GM12878 (cell line): Measurements from ENCODE around the gene LIPF. TPM values are rescaled to one million over a fixed set of nuclear protein-coding genes. Genes with fewer than 3 reads are reported as not detected.

Source experiments
- ATAC-seq: fragments of 200-7000 bp; cut with Tn5 transposase; 3 replicates; pipeline ENCODE4 v1.9.1; 2020; ENCODE audit warnings: mild to moderate bottlenecking, moderate library complexity
- BruUV-seq: library from RNA; stranded (reverse); fragments of 400-500 nt; replicated peaks from 2 replicates; lab custom pipeline; 2021; lab: Mats Ljungman, UMichigan
- CTCF ChIA-PET: fragments of 300-600 bp; sonication (Branson Sonifier 250); formaldehyde crosslinking; extraction: SDS; loops from one replicate; lab custom pipeline; 2021; ENCODE audit warnings: inconsistent platforms; lab: Yijun Ruan, JAX
- POLR2A ChIA-PET: fragments of 350-600 bp; formaldehyde crosslinking; extraction: SDS; loops from one replicate; lab custom pipeline; 2021; ENCODE audit warnings: inconsistent platforms; lab: Charles Lee
- RAD21 ChIA-PET: fragments of 300-600 bp; sonication (Branson Sonifier 250); formaldehyde crosslinking; loops from one replicate; lab custom pipeline; 2023; ENCODE audit warnings: antibody characterized with exemption; ENCODE audit not compliant: unreplicated experiment; lab: Charles Lee
- SMC1A ChIA-PET: fragments of 300-600 bp; sonication (Branson Sonifier 250); formaldehyde crosslinking; loops from one replicate; lab custom pipeline; 2023; ENCODE audit not compliant: unreplicated experiment, uncharacterized antibody; lab: Charles Lee
- DNase-seq: peaks from one replicate; pipeline ENCODE4 v3.0.0-alpha.2; 2011; ENCODE audit warnings: low read depth, low spot score
- FAIRE-seq: peaks from 3 replicates; lab custom pipeline; 2011; peaks lifted over from hg19 to GRCh38; lab: Jason Lieb, UNC
- H2AFZ ChIP-seq: 2 replicates; pipeline ENCODE4 v1.6.0; 2011; ENCODE audit warnings: low read depth, low read length, control low read depth; ENCODE audit not compliant: control insufficient read depth
- H3K27ac ChIP-seq: 2 replicates; pipeline ENCODE4 v1.5.1; 2011; ENCODE audit warnings: control low read depth; ENCODE audit not compliant: control insufficient read depth, insufficient read depth
- H3K27me3 ChIP-seq, 2 experiments: replicated peaks in 1 of 2; 2 replicates each; pipeline versions ENCODE4 v1.6.0 to v1.6.1; 2011; ENCODE audit warnings: low read length in 1 of 2; ENCODE audit not compliant: control insufficient read depth in 2 of 2, insufficient read depth in 2 of 2
- H3K36me3 ChIP-seq, 2 experiments: 2 replicates each; pipeline ENCODE4 v1.5.1; 2011; ENCODE audit warnings: low read length in 1 of 2; ENCODE audit not compliant: control insufficient read depth in 2 of 2, insufficient read depth in 2 of 2
- H3K4me1 ChIP-seq: 2 replicates; pipeline ENCODE4 v1.6.1; 2011; ENCODE audit warnings: mild to moderate bottlenecking, low read length, moderate library complexity, mixed read lengths; ENCODE audit not compliant: control insufficient read depth, insufficient read depth
- H3K4me2 ChIP-seq: 2 replicates; pipeline ENCODE4 v1.6.0; 2011; ENCODE audit warnings: control low read depth; ENCODE audit not compliant: control insufficient read depth, insufficient read depth
- H3K4me3 ChIP-seq: fragments of 200-600 bp; sonication (generic); 2 replicates; pipeline ENCODE4 v1.5.1; 2016
- H3K79me2 ChIP-seq: 2 replicates; pipeline ENCODE4 v1.6.0; 2011; ENCODE audit warnings: low read length; ENCODE audit not compliant: control insufficient read depth, insufficient read depth
- H3K9ac ChIP-seq: 2 replicates; pipeline ENCODE4 v1.8.0; 2011; ENCODE audit warnings: low read length, control low read depth, mixed read lengths; ENCODE audit not compliant: control insufficient read depth, insufficient read depth
- H3K9me3 ChIP-seq: replicated peaks from 3 replicates; pipeline ENCODE4 v1.5.1; 2011; ENCODE audit warnings: mild to moderate bottlenecking, low read length; ENCODE audit not compliant: control insufficient read depth, insufficient read depth
- H4K20me1 ChIP-seq: 2 replicates; pipeline ENCODE4 v1.6.0; 2011; ENCODE audit not compliant: control insufficient read depth, insufficient read depth
- BCL11A ChIP-seq: IDR thresholded peaks from 2 replicates; pipeline ENCODE4 v1.6.1; 2011; ENCODE audit warnings: low read depth, low read length
- BMI1 ChIP-seq: fragments of 450-650 bp; IDR thresholded peaks from 2 replicates; pipeline ENCODE4 v1.6.1; 2016; ENCODE audit warnings: mild to moderate bottlenecking, moderate library complexity, borderline replicate concordance
- FOXM1 ChIP-seq: IDR thresholded peaks from 2 replicates; pipeline ENCODE4 v1.6.1; 2012; ENCODE audit warnings: low read depth, mild to moderate bottlenecking, inconsistent platforms, low read length, moderate library complexity
- IRF5 ChIP-seq: fragments of 450-650 bp; IDR thresholded peaks from 2 replicates; pipeline ENCODE4 v1.6.1; 2017; ENCODE audit warnings: borderline replicate concordance
- KDM1A ChIP-seq: fragments of 200-600 bp; sonication (generic); IDR thresholded peaks from 2 replicates; pipeline ENCODE4 v1.6.1; 2016; ENCODE audit warnings: borderline replicate concordance
- MEF2A ChIP-seq: IDR thresholded peaks from 2 replicates; pipeline ENCODE4 v1.6.1; 2011; ENCODE audit warnings: low read depth, mild to moderate bottlenecking, low read length, moderate library complexity; ENCODE audit not compliant: insufficient read depth
- MYC ChIP-seq: IDR thresholded peaks from 2 replicates; pipeline ENCODE4 v1.6.1; 2011; ENCODE audit warnings: mild to moderate bottlenecking, low read length, moderate library complexity, inconsistent platforms; ENCODE audit not compliant: insufficient read depth, insufficient replicate concordance, insufficient read length, severe bottlenecking
- RELB ChIP-seq: fragments of 450-650 bp; IDR thresholded peaks from 2 replicates; pipeline ENCODE4 v1.6.1; 2017; ENCODE audit warnings: low read depth, mild to moderate bottlenecking, moderate library complexity
- SMAD1 ChIP-seq: fragments of 450-650 bp; IDR thresholded peaks from 2 replicates; pipeline ENCODE4 v1.6.1; 2018; ENCODE audit warnings: mild to moderate bottlenecking, low read depth; ENCODE audit not compliant: partially characterized antibody
- TARDBP ChIP-seq: IDR thresholded peaks from 2 replicates; pipeline ENCODE4 v1.6.1; 2016; ENCODE audit warnings: borderline replicate concordance
- in situ Hi-C: fragments of 300-500 bp; cut with MboI; formaldehyde crosslinking; loops from 9 replicates; pipeline ENCODE4 v1.14.3; 2018; ENCODE audit warnings: mixed read lengths
- intact Hi-C: fragments of 100-400 bp; cut with micrococcal nuclease; formaldehyde crosslinking; loops from one replicate; pipeline ENCODE4 v1.14.2; 2022; ENCODE audit not compliant: unreplicated experiment
- polyA plus RNA-seq, 11 experiments: library from polyadenylated mRNA; depleted of rRNA in 4 of 11; unstranded in 6 of 11; stranded (reverse) in 5 of 11; fragments of >200 nt; fragmentation: Nextera tagmentation in 4 of 11; fragmentation: Illumina TruSeq in 1 of 11; extraction: Ambion mirVana in 4 of 11; extraction: Trizol in 1 of 11; gene quantifications; 1 replicate in 1 of 11; 2 replicates in 10 of 11; pipeline versions ENCODE4 v1.2.1 to v1.2.3, GENCODE V29; 2011 to 2016; ENCODE audit warnings: inconsistent platforms in 2 of 11, missing spikeins in 2 of 11, low read depth in 1 of 11
- total RNA-seq, 4 experiments: library from RNA; depleted of rRNA in 3 of 4; stranded (reverse); fragments of >200 nt in 3 of 4; fragmentation: Illumina TruSeq in 1 of 4; extraction: Trizol in 1 of 4; gene quantifications; 2 replicates each; pipeline versions ENCODE4 v1.2.1 to v1.2.3, GENCODE V29; 2013 to 2021
- TF ChIP-seq, protein P1 (sequence below): fragments of 450-650 bp; IDR thresholded peaks from 2 replicates; pipeline ENCODE4 v1.6.1; 2017; ENCODE audit warnings: mild to moderate bottlenecking, low read depth, inconsistent platforms; ENCODE audit not compliant: poor library complexity, severe bottlenecking

Gene LIPF
- total and polyA plus RNA-seq, 10 of the 15 experiments (the other 5 are each of a cell fraction or from before 2014, with no cell fraction given) = not detected

- no peaks in the 10 kb centered on the region for H3K79me2 ChIP-seq
- SMC1A ChIA-PET = interaction anchor here (0.5 to 0.7 kb wide), 2 partner anchors 67 to 150 kb away, joined by 3 read pairs; no protein-coding TSS in a partner anchor
- RAD21 ChIA-PET = no interaction called here
- DNase-seq (no peak), ATAC-seq (no peak), FAIRE-seq (no peak)
- BruUV-seq = no TSS peak
- H3K4me2 ChIP-seq = no peak overlapping the region
- H3K9ac ChIP-seq = no peak overlapping the region
- no peaks in the 10 kb centered on the region for H3K36me3 ChIP-seq
- in situ Hi-C loops = no loop called here
- H4K20me1 ChIP-seq = no peaks in the 10 kb centered on the region
- intact Hi-C loops = no loop called here
- no peak overlapping the region for H3K4me3 ChIP-seq
- POLR2A ChIA-PET = interaction anchor here (0.6 kb wide), 1 partner anchor 25 kb away, joined by 4 read pairs; no protein-coding TSS in a partner anchor
- H3K9me3 ChIP-seq = no peaks in the 10 kb centered on the region
- H3K27ac ChIP-seq = no peak overlapping the region
- no peak overlapping the region for H2AFZ ChIP-seq
- no peaks in the 10 kb centered on the region for H3K4me1 ChIP-seq
- TF ChIP-seq SMAD1 (no peak), MYC (no peak), MEF2A (no peak)
- CTCF ChIA-PET = interaction anchor here (1.9 kb wide), 1 partner anchor 10 kb away, joined by 4 read pairs; no protein-coding TSS in a partner anchor
- no peaks in the 10 kb centered on the region for H3K27me3 ChIP-seq
Observed at GRCh38 chr10:88661018-88661417, 3.2 kb upstream of the LIPF start.

DNA sequence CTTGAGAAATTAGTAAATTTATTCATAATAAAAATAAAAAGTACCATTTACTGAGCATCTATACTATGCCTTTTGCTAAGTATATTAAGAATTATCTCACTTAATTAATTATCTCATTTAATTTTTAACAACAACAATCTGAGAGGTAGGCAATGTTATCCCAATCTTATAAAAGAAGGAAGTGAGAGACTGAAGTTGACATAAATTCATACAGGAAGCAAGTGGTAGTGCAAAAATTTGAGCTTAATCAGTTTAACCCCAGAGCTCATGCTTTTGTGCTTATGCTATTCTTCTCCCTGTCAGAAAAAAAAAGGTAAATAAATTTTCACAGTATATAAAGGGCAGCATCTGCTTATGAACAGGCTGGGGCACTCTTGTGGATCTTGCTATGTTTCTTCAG lies 2.7 kb upstream of the LIPF start:
- ChIA-PET POLR2A (no interaction called here), RAD21 (no interaction called here), CTCF (interaction anchor here (1.0 kb wide), 1 partner anchor 78 kb away, joined by 3 read pairs; the partner anchor contains the start of gene RNLS), SMC1A (interaction anchor here (0.5 kb wide), 1 partner anchor 149 kb away, joined by 3 read pairs; no protein-coding TSS in a partner anchor)
- Histone ChIP-seq H3K4me1 (no peaks in the 10 kb centered on the region), H3K27ac (no peak overlapping the region), H3K79me2 (no peaks in the 10 kb centered on the region), H3K9me3 (no peaks in the 10 kb centered on the region), H3K4me2 (no peak overlapping the region), H4K20me1 (no peaks in the 10 kb centered on the region), H3K36me3 (no peaks in the 10 kb centered on the region), H2AFZ (no peak overlapping the region), H3K27me3 (no peaks in the 10 kb centered on the region), H3K4me3 (no peak overlapping the region), H3K9ac (no peak overlapping the region)
- no peak for DNase-seq
- intact Hi-C loops = no loop called here
- in situ Hi-C loops = no loop called here
- FAIRE-seq = no peak
- TF ChIP-seq TARDBP (no peak), BCL11A (no peak), BMI1 (no peak), IRF5 (no peak), FOXM1 (no peak), KDM1A (no peak), RELB (no peak)
- TF ChIP-seq, protein P1, sequence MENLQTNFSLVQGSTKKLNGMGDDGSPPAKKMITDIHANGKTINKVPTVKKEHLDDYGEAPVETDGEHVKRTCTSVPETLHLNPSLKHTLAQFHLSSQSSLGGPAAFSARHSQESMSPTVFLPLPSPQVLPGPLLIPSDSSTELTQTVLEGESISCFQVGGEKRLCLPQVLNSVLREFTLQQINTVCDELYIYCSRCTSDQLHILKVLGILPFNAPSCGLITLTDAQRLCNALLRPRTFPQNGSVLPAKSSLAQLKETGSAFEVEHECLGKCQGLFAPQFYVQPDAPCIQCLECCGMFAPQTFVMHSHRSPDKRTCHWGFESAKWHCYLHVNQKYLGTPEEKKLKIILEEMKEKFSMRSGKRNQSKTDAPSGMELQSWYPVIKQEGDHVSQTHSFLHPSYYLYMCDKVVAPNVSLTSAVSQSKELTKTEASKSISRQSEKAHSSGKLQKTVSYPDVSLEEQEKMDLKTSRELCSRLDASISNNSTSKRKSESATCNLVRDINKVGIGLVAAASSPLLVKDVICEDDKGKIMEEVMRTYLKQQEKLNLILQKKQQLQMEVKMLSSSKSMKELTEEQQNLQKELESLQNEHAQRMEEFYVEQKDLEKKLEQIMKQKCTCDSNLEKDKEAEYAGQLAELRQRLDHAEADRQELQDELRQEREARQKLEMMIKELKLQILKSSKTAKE = no peak
- ATAC-seq = no peak
- BruUV-seq = no TSS peak
